GM19395 (cell line): ENCODE results near the gene ARMC7.
"Not testable (repeated sequence)": the region's sequence is repeated elsewhere in the genome, so short reads cannot be mapped to it uniquely, and the experiment has no call there.

Experiments
- ATAC-seq: cut with Tn5 transposase; IDR thresholded peaks from one replicate; pipeline ENCODE4 v1.9.1; 2021; ENCODE audit warnings: mild to moderate bottlenecking, moderate library complexity; ENCODE audit not compliant: unreplicated experiment

Gene ARMC7

GRCh38 chr17:75152523-75152921 lies 42.8 kb downstream of the ARMC7 start:
- no peak for ATAC-seq

GRCh38 chr17:75152922-75153779 lies 43.4 kb downstream of the ARMC7 start:
- peak; percentile 9 for ATAC-seq

DNA sequence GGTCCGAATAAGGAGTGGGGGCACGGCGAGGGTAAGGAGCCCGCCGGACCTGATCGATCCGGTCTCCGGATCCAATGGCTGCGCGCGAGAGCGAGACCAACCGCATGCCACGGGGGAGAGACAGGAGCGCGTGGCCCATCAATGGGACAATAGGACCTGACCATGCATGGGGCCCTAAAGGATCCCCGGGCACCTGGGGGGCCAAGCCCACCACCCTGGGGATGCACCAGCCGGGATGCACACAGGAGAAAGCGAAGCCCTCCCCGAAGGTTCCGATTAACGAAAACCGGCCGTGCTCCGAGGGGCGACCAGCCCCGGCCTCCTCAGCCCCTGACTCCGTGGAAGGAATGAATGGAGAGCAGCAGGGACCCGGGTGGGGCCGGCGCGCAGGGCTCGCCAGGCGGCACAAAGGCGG lies 44.0 kb downstream of the ARMC7 start:
- ATAC-seq: peak; percentile 13

DNA sequence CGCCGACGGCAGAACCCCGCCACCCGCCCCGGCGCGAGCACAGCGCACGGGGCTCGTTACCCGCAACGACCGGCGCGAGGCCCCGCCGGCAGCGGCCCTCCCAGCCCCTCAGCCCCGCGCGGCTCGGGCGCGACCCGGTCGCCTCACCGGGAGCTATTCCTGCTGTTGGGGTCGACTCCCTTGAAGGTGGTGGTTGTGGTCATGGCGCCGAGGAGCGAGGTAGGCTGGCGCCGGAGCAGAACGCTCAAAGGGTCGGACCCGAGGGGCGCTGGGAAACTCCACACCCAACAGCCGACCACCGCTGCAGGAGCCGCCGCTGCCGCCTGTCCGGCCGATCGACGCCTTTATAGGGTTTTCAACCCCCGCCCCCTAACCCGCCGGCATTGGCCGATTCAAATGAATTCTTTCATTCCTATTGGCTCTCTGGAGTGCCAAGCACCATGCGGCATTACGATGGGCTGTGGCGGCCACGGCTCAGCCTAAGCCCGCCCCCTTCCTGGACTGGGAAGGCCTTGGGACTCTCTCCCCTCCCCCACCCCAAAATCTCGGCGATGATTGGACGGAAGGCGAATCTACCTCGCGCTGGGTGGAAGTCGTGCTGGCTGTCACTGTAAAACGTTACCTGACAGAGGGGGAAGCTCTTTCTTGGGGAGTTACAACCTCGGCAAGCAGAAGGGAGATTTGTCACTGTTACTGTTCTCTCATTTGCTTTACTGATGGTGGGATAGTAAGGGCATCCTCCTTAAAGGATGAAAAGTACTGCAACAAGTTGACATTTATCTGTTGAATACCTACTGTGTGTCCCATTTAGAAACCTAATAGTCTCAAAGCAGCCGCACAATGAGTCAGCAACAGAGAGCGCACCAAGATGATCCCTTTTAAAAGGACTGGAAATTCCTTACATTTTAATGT lies 44.7 kb downstream of the ARMC7 start, which contains the start of gene JPT1:
Gene JPT1 (minus strand): TSS at position 318 of the 912 bp plus-strand sequence. CDS start 115 bp downstream, at position 203.
- peak; percentile 94 for ATAC-seq

DNA sequence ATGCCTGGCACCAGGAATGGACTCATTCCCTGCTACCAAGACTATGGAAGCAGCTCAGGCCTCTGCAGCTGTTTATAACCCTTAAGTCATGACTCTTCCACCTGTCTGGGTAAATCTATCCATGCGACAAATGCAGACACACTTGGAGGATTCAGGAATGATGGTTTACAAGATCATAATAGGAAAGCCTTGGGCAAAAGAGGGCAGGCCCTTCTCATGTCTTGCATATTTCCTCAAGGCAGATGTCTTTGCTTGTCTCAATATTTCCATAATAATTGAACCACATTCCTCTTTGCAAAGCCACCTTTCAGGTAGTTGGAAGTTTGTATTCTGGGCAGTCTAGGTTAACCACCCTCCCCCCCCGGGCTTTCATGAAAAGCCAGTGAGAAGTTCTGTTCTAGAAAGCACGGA lies 45.4 kb downstream of the ARMC7 start:
- no peak for ATAC-seq

DNA sequence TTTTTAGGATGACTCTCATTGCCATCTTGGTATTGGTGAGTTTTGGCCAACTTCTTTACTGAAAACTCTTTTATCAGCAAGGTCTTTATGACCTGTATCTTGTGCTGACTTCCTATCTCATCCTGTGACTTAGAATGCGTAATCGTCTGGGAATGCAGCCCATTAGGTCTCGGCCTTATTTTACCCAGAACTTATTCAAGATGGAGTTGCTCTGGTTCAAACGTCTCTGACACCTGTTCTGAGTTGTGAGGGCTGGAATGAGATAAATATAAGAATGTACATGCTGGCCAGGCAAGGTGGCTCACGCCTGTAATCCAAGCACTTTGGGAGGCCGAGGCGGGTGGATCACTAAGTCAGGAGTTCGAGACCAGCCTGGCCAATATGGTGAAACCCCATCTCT lies 48.7 kb downstream of the ARMC7 start:
- ATAC-seq: not testable (repeated sequence)

DNA sequence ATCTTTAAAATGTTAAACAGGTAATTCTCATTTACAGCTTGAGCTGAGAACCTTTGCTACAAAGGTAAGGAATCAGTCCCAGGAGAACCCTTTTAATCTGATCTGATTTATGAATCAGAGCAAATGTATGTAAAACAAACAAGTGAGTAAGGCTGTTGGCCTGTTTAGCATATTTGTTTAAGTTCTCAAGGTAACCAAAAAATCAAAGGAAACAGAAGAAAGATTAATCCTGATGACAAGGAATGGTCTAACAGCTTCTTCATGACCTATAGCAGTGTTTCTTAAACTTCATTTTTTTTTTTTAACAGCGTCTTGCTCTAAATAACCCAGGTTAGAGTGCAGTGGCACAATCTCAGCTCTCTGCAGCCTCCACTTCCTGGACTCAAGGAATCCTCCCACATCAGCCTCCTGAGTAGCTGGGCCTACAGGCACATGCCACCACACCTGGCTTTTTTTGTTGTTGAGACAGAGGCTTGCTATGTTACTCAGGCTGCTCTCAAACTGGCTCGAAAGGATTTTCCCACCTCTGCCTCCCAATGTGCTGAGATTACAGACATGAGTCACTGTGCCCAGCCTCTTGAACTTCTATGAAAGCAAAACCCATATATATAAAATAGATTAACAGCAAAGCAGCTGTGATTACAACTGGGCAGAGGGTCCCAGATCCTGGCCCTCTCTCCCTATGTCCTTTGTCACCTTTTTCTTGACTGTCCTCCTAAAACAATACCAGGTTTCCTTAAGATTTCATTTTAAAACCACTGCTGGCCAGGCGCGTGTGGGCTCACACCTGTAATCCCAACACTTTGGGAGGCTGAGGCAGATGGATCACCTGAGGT lies 49.6 kb downstream of the ARMC7 start:
- ATAC-seq: no peak

DNA sequence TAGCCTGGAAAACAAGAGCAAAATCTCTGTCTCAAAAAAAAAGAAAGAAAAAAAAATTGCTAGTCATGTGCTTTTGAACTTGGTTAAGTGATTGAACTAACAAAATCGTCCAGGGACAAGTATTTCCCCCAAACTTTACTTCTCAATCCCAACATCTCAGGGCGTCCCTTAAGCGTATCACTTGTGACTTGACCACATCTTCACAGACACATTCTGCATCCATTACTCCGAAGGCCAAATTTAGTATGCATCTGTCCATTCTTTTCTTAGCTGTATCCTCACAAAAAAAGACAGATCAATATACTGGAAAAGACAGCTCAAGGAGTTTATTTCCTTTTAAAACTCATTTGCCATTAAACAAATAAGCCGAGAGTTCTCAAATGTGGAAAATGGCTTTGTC lies 50.4 kb downstream of the ARMC7 start:
- ATAC-seq: no peak

GRCh38 chr17:75163074-75163473 lies 53.3 kb downstream of the ARMC7 start:
- no peak for ATAC-seq

GRCh38 chr17:75164606-75165005 lies 54.8 kb downstream of the ARMC7 start:
- ATAC-seq: not testable (repeated sequence)

- ATAC-seq: no peak
These were observed 59.2 kb downstream of the ARMC7 start for GRCh38 chr17:75168998-75169397.

DNA sequence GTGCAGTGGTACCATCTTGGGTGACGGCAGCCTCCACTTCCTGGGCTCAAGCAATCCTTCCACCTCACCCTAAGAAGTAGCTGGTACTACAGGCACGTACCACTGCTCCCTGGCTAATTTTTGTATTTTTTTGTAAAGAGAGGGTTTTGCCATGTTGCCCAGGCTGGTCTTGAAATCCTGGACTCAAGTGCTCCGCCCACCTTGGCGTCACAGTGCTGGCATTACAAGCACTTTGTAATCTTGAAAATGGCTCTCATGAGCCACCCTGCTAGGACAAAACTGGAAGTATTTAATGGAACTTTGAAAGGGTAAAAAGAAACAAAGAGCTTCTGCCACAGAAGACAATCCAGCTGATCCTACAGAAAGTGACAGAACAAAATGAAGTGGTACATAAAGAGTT lies 63.8 kb downstream of the ARMC7 start:
- ATAC-seq: no peak

- no peak for ATAC-seq
These were observed 65.2 kb downstream of the ARMC7 start for GRCh38 chr17:75174996-75175395.

GRCh38 chr17:75176625-75177024 lies 66.9 kb downstream of the ARMC7 start:
- no peak for ATAC-seq

- no peak for ATAC-seq
These were observed 68.7 kb downstream of the ARMC7 start for GRCh38 chr17:75178453-75178852.
